SK-N-MC (cell line): ENCODE results near the gene NRXN3.

ENCODE experiments used
- EZH2 ChIP-seq: fragments of 200-600 bp; sonication (generic); IDR thresholded peaks from one replicate; pipeline ENCODE4 v1.6.1; 2017; ENCODE audit warnings: antibody characterized with exemption
- FOXP2 ChIP-seq: optimal IDR thresholded peaks from 2 replicates; pipeline ENCODE3; 2011; ENCODE audit warnings: mild to moderate bottlenecking, moderate library complexity; ENCODE audit not compliant: insufficient read depth; ENCODE audit errors: extremely low read length, control extremely low read depth
- POLR2AphosphoS5 ChIP-seq: IDR thresholded peaks from 2 replicates; pipeline ENCODE4 v1.6.1; 2012; ENCODE audit warnings: mild to moderate bottlenecking, low read depth, low read length, borderline replicate concordance

- TF ChIP-seq POLR2AphosphoS5: no peak
- TF ChIP-seq EZH2: no peak
- TF ChIP-seq FOXP2: no peak
These were observed 848.7 kb downstream of the NRXN3 start for GRCh38 chr14:79018836-79019235.
